H1 (cell line): Measurements from ENCODE around the gene PLEKHG5. TPM values are rescaled to one million over a fixed set of nuclear protein-coding genes. Genes with fewer than 3 reads are reported as not detected.
A peak's percentile ranks its signal among the peaks of the same experiment; 100 is the strongest.

ENCODE experiments used
- CTCF ChIA-PET: fragments of 300-600 bp; sonication (Branson Sonifier 250); formaldehyde crosslinking; loops from one replicate; lab custom pipeline; 2021; ENCODE audit not compliant: partially characterized antibody; lab: Charles Lee
- POLR2A ChIA-PET: fragments of 300-600 bp; sonication (Branson Sonifier 250); formaldehyde crosslinking; loops from one replicate; lab custom pipeline; 2021; ENCODE audit warnings: inconsistent platforms; ENCODE audit not compliant: partially characterized antibody; lab: Charles Lee
- DNase-seq, 2 experiments: peaks; one replicate each; pipeline versions ENCODE4 v3.0.0 to v3.0.0-alpha.2; 2010 to 2022; ENCODE audit warnings: low spot score in 2 of 2, low read depth in 1 of 2, mixed read lengths in 1 of 2
- FAIRE-seq: peaks from 2 replicates; lab custom pipeline; 2011; peaks lifted over from hg19 to GRCh38; lab: Jason Lieb, UNC
- H2AFZ ChIP-seq: 2 replicates; pipeline ENCODE4 v1.8.1; 2012; ENCODE audit warnings: low read length, inconsistent platforms
- H2AK5ac ChIP-seq: 2 replicates; pipeline ENCODE4 v1.6.1; 2013; ENCODE audit warnings: low read depth, low read length
- H2BK120ac ChIP-seq: replicated peaks from 2 replicates; pipeline ENCODE3; 2013; ENCODE audit warnings: low read depth, low read length, inconsistent platforms
- H2BK12ac ChIP-seq: 2 replicates; pipeline ENCODE4 v1.6.1; 2013; ENCODE audit warnings: low read depth, low read length
- H2BK15ac ChIP-seq: 2 replicates; pipeline ENCODE4 v1.6.1; 2013; ENCODE audit warnings: low read length
- H2BK20ac ChIP-seq: 2 replicates; pipeline ENCODE4 v1.6.1; 2013; ENCODE audit warnings: low read length
- H2BK5ac ChIP-seq: 2 replicates; pipeline ENCODE4 v1.6.1; 2013; ENCODE audit warnings: low read depth, low read length
- H3K14ac ChIP-seq: 2 replicates; pipeline ENCODE4 v1.6.1; 2013; ENCODE audit warnings: inconsistent platforms; ENCODE audit not compliant: insufficient read length
- H3K18ac ChIP-seq: 2 replicates; pipeline ENCODE4 v1.6.1; 2013; ENCODE audit warnings: low read length; ENCODE audit errors: extremely low read depth
- H3K23ac ChIP-seq: 2 replicates; pipeline ENCODE4 v1.6.1; 2013; ENCODE audit warnings: inconsistent platforms; ENCODE audit not compliant: insufficient read length
- H3K23me2 ChIP-seq: 2 replicates; pipeline ENCODE4 v1.6.1; 2013; ENCODE audit warnings: low read depth, low read length
- H3K27ac ChIP-seq: 2 replicates; pipeline ENCODE4 v1.6.1; 2011; ENCODE audit warnings: low read depth, low read length, inconsistent platforms
- H3K27me3 ChIP-seq, 4 experiments: replicated peaks in 1 of 4; 1 replicate in 1 of 4; 2 replicates in 3 of 4; pipeline versions ENCODE4 v1.6.1 to v1.8.1; 2011 to 2013; ENCODE audit warnings: low read length in 3 of 4, mild to moderate bottlenecking in 3 of 4, inconsistent platforms in 2 of 4, mixed read lengths in 2 of 4, moderate library complexity in 1 of 4; ENCODE audit not compliant: control insufficient read depth in 3 of 4, insufficient read depth in 3 of 4; ENCODE audit errors: extremely low read depth in 1 of 4
- H3K36me3 ChIP-seq, 4 experiments: 2 replicates each; pipeline versions ENCODE4 v1.6.1 to v1.8.1; 2011 to 2013; ENCODE audit warnings: mild to moderate bottlenecking in 4 of 4, low read length in 3 of 4, moderate library complexity in 2 of 4, control low read depth in 1 of 4, inconsistent platforms in 1 of 4; ENCODE audit not compliant: insufficient read depth in 4 of 4, control insufficient read depth in 2 of 4
- H3K4ac ChIP-seq: replicated peaks from 2 replicates; pipeline ENCODE3; 2013; ENCODE audit warnings: low read length, low read depth, mixed read lengths, inconsistent platforms; ENCODE audit not compliant: insufficient read length
- H3K4me1 ChIP-seq, 4 experiments: replicated peaks in 1 of 4; 1 replicate in 1 of 4; 2 replicates in 3 of 4; pipeline versions ENCODE4 v1.6.1 to v1.8.1; 2011 to 2013; ENCODE audit warnings: low read length in 3 of 4, inconsistent platforms in 2 of 4, mixed read lengths in 1 of 4; ENCODE audit not compliant: insufficient read depth in 4 of 4, control insufficient read depth in 3 of 4
- H3K4me2 ChIP-seq, 2 experiments: 2 replicates each; pipeline versions ENCODE4 v1.6.1 to v1.8.1; 2011 to 2013; ENCODE audit warnings: low read depth in 2 of 2, low read length in 2 of 2, control low read depth in 1 of 2, inconsistent platforms in 1 of 2, mild to moderate bottlenecking in 1 of 2; ENCODE audit not compliant: insufficient read depth in 1 of 2
- H3K4me3 ChIP-seq, 4 experiments: fragments of 200-600, 300-600 bp in 1 of 4; sonication (generic), shearing (Covaris generic), sonication (Bioruptor Twin) in 1 of 4; 2 replicates each; pipeline versions ENCODE4 v1.5.1 to v1.8.1; 2011 to 2016; ENCODE audit warnings: low read length in 4 of 4, low read depth in 3 of 4, control low read depth in 2 of 4, inconsistent platforms in 2 of 4, mild to moderate bottlenecking in 2 of 4, mixed read lengths in 1 of 4, moderate library complexity in 1 of 4; ENCODE audit not compliant: insufficient read depth in 2 of 4; ENCODE audit errors: extremely low read depth in 1 of 4
- H3K56ac ChIP-seq: replicated peaks from 2 replicates; pipeline ENCODE3; 2013; ENCODE audit warnings: low read depth, mild to moderate bottlenecking, mixed read lengths, low read length, inconsistent platforms; ENCODE audit not compliant: insufficient read length
- H3K79me1 ChIP-seq: 2 replicates; pipeline ENCODE4 v1.6.1; 2013; ENCODE audit warnings: low read depth, low read length, control low read depth
- H3K79me2 ChIP-seq, 2 experiments: 2 replicates each; pipeline versions ENCODE4 v1.6.1 to v1.8.1; 2012 to 2013; ENCODE audit warnings: low read length in 2 of 2, mild to moderate bottlenecking in 2 of 2, inconsistent platforms in 1 of 2; ENCODE audit not compliant: insufficient read depth in 2 of 2, control insufficient read depth in 1 of 2
- H3K9ac ChIP-seq, 4 experiments: replicated peaks in 1 of 4; 1 replicate in 1 of 4; 2 replicates in 3 of 4; pipeline versions ENCODE4 v1.6.1 to v1.8.1; 2011 to 2013; ENCODE audit warnings: low read depth in 3 of 4, low read length in 3 of 4, control low read depth in 2 of 4, mild to moderate bottlenecking in 2 of 4, moderate library complexity in 2 of 4, inconsistent platforms in 1 of 4; ENCODE audit errors: extremely low read depth in 1 of 4
- H3K9me3 ChIP-seq, 2 experiments: 2 replicates each; pipeline versions ENCODE4 v1.6.1 to v1.8.1; 2012 to 2013; ENCODE audit warnings: mild to moderate bottlenecking in 2 of 2, moderate library complexity in 2 of 2, control low read depth in 1 of 2, inconsistent platforms in 1 of 2, low read depth in 1 of 2, low read length in 1 of 2, mixed read lengths in 1 of 2; ENCODE audit not compliant: insufficient read depth in 2 of 2
- H4K20me1 ChIP-seq, 2 experiments: replicated peaks in 1 of 2; 2 replicates each; pipeline versions ENCODE3 to v1.8.1; 2011 to 2013; ENCODE audit warnings: inconsistent platforms in 2 of 2, low read length in 2 of 2, mild to moderate bottlenecking in 1 of 2; ENCODE audit not compliant: insufficient read depth in 2 of 2, control insufficient read depth in 1 of 2
- H4K5ac ChIP-seq: 2 replicates; pipeline ENCODE4 v1.6.1; 2013; ENCODE audit warnings: low read length, low read depth, mixed read lengths, inconsistent platforms; ENCODE audit not compliant: insufficient read length
- H4K8ac ChIP-seq: 2 replicates; pipeline ENCODE4 v1.8.0; 2013; ENCODE audit warnings: mild to moderate bottlenecking, moderate library complexity, low read length, inconsistent platforms; ENCODE audit not compliant: insufficient read depth; ENCODE audit errors: extremely low read depth
- H4K91ac ChIP-seq: replicated peaks from 2 replicates; pipeline ENCODE3; 2013; ENCODE audit warnings: low read length, mixed read lengths, inconsistent platforms; ENCODE audit not compliant: insufficient read length
- BACH1 ChIP-seq: IDR thresholded peaks from 2 replicates; pipeline ENCODE4 v1.6.1; 2012; ENCODE audit warnings: low read length, improper control_type of control experiment
- BRCA1 ChIP-seq: IDR thresholded peaks from 2 replicates; pipeline ENCODE4 v1.6.1; 2012; ENCODE audit warnings: low read depth, low read length, improper control_type of control experiment
- CBX5 ChIP-seq: fragments of 300-800, 300-1000 bp; sonication (generic); IDR thresholded peaks from 2 replicates; pipeline ENCODE4 v1.7.1; 2016; ENCODE audit warnings: antibody characterized with exemption, low read length, low read depth
- CHD2 ChIP-seq: IDR thresholded peaks from 2 replicates; pipeline ENCODE4 v1.6.1; 2012; ENCODE audit warnings: low read length, improper control_type of control experiment
- CREB1 ChIP-seq: IDR thresholded peaks from 2 replicates; pipeline ENCODE4 v1.6.1; 2012; ENCODE audit warnings: inconsistent platforms
- HDAC2 ChIP-seq, 2 experiments: fragments of 300-600 bp in 1 of 2; sonication (generic) in 1 of 2; IDR thresholded peaks; 2 replicates each; pipeline ENCODE4 v1.6.1; 2011 to 2012; ENCODE audit warnings: low read depth in 2 of 2, low read length in 2 of 2, mild to moderate bottlenecking in 2 of 2, moderate library complexity in 2 of 2, borderline replicate concordance in 1 of 2, inconsistent platforms in 1 of 2
- KDM1A ChIP-seq: fragments of 200-600, 300-600 bp; sonication (generic); IDR thresholded peaks from 2 replicates; pipeline ENCODE4 v1.7.1; 2016; ENCODE audit warnings: mild to moderate bottlenecking, low read length, borderline replicate concordance
- POLR2AphosphoS5 ChIP-seq: IDR thresholded peaks from 2 replicates; pipeline ENCODE4 v1.6.1; 2011; ENCODE audit warnings: low read depth, low read length
- RAD21 ChIP-seq, 2 experiments: IDR thresholded peaks in 1 of 2; conservative IDR thresholded peaks in 1 of 2; 2 replicates each; pipeline ENCODE4 v1.6.1; 2011; ENCODE audit warnings: low read depth in 2 of 2, low read length in 2 of 2, improper control_type of control experiment in 1 of 2, inconsistent platforms in 1 of 2, mild to moderate bottlenecking in 1 of 2, moderate library complexity in 1 of 2
- RBBP5 ChIP-seq: IDR thresholded peaks from 2 replicates; pipeline ENCODE4 v1.7.1; 2012; ENCODE audit warnings: low read depth, mild to moderate bottlenecking, inconsistent platforms, low read length, moderate library complexity, borderline replicate concordance
- SIN3A ChIP-seq, 2 experiments: IDR thresholded peaks in 1 of 2; conservative IDR thresholded peaks in 1 of 2; 2 replicates each; pipeline ENCODE4 v1.6.1; 2011 to 2012; ENCODE audit warnings: low read length in 2 of 2, improper control_type of control experiment in 1 of 2, low read depth in 1 of 2, mild to moderate bottlenecking in 1 of 2
- SUZ12 ChIP-seq: fragments of 200-600 bp; sonication (generic); IDR thresholded peaks from 2 replicates; pipeline ENCODE4 v1.6.1; 2012; ENCODE audit warnings: mild to moderate bottlenecking, inconsistent platforms, low read length, moderate library complexity, mixed read lengths
- TBP ChIP-seq: IDR thresholded peaks from 2 replicates; pipeline ENCODE4 v1.6.1; 2011; ENCODE audit warnings: low read depth, low read length, improper control_type of control experiment
- YY1 ChIP-seq: IDR thresholded peaks from 2 replicates; pipeline ENCODE4 v1.6.1; 2011; ENCODE audit warnings: low read depth, mild to moderate bottlenecking, low read length
- WGBS, 2 experiments: shearing (Covaris generic) in 1 of 2; methylation state at CpG; one replicate each; pipeline versions ENCODE4 v1.1.6 to v1.1.7; 2013 to 2015; ENCODE audit warnings: low lambda C conversion rate in 2 of 2, mixed read lengths in 2 of 2, inconsistent platforms in 1 of 2, low coverage in 1 of 2, missing lambda C conversion rate in 1 of 2; ENCODE audit not compliant: insufficient replicate concordance in 2 of 2, insufficient coverage in 1 of 2, insufficient read length in 1 of 2; ENCODE audit errors: extremely low coverage in 1 of 2, missing lambda C conversion rate in 1 of 2; 5-methylcytosine and 5-hydroxymethylcytosine counted together
- polyA plus RNA-seq, 7 experiments: library from polyadenylated mRNA; depleted of rRNA in 3 of 7; stranded (reverse) in 5 of 7; unstranded in 2 of 7; fragments of >200 nt in 5 of 7; fragments of 200-250 nt in 2 of 7; gene quantifications; 1 replicate in 5 of 7; 2 replicates in 1 of 7; 4 replicates in 1 of 7; pipeline versions ENCODE4 v1.2.1 to v1.2.3, GENCODE V29; 2011 to 2013; ENCODE audit warnings: missing spikeins in 2 of 7, mixed read lengths in 2 of 7
- total RNA-seq: library from RNA; stranded (reverse); fragmentation: NEBNext Ultra II Directional; extraction: Animal tissue kit (Norgen Biotek cat#: 25700); gene quantifications from 2 replicates; pipeline ENCODE4 v1.2.1, GENCODE V29; 2021

PLEKHG5 gene
- total and polyA plus RNA-seq, 2 of the 8 experiments (the other 6 are each of a cell fraction or from before 2014, with no cell fraction given): 10.4 to 13.8 TPM

- Histone ChIP-seq H3K79me2 (no peaks in the 10 kb centered on the region), H2BK20ac (no peak overlapping the region), H2BK12ac (no peak overlapping the region), H2AFZ (no peak overlapping the region), H3K9ac (no peak overlapping the region), H3K4me1 (peaks cover 0 to 17% (median 14%) of the 10 kb centered on the region in 4 experiments; a peak in 5 of 7 replicates), H4K20me1 (no peaks in the 10 kb centered on the region), H3K18ac (no peak overlapping the region), H3K9me3 (no peaks in the 10 kb centered on the region), H3K14ac (no peak overlapping the region), H4K5ac (no peak overlapping the region), H3K79me1 (no peaks in the 10 kb centered on the region), H3K36me3 (peaks cover 0 to 6% (median 3%) of the 10 kb centered on the region in 4 experiments; a peak in 1 of 8 replicates), H3K4me3 (no peak overlapping the region), H3K27me3 (peaks cover 0 to 13% (median 4%) of the 10 kb centered on the region in 4 experiments; a peak in 3 of 7 replicates), H3K4ac (no peak overlapping the region), H4K8ac (peak overlapping the region; percentile 73), H3K23me2 (no peaks in the 10 kb centered on the region; the same call in 1 of the 2 replicates), H3K56ac (no peak overlapping the region), H2AK5ac (no peak overlapping the region), H3K4me2 (no peak overlapping the region), H2BK120ac (no peak overlapping the region), H3K27ac (no peak overlapping the region), H2BK5ac (no peak overlapping the region), H3K23ac (no peak overlapping the region), H4K91ac (no peak overlapping the region), H2BK15ac (no peak overlapping the region)
- DNase-seq (no peak), FAIRE-seq (no peak)
- WGBS, 2 experiments: 94% methylated on average over 40 of the region's 40 CpGs; no CpG with 5 or more reads in 1 of the 2 experiments
- ChIA-PET CTCF (interaction anchor here (1.0 to 6.1 kb wide), 7 partner anchors 8 to 70 kb away, joined by 3 to 31 read pairs (median 7); no protein-coding TSS in a partner anchor), POLR2A (interaction anchor here (1.2 to 2.8 kb wide), 5 partner anchors 9 to 155 kb away, joined by 3 to 13 read pairs (median 7); no protein-coding TSS in a partner anchor)
- no peak for TF ChIP-seq SUZ12
- TF ChIP-seq SIN3A (conservative IDR thresholded peaks at IDR 0.05 in 1 of 2, IDR thresholded peaks at IDR 0.05 in 1 of 2; ENCODE audit: low read depth in 1 of 2, low read length in 2 of 2): no peak
- no peak for TF ChIP-seq HDAC2 (IDR thresholded peaks at IDR 0.05; ENCODE audit: borderline replicate concordance in 1 of 2, low read depth in 2 of 2, low read length in 2 of 2)
- no peak for TF ChIP-seq YY1
- TF ChIP-seq BRCA1: no peak
- TF ChIP-seq CREB1: no peak
- TF ChIP-seq BACH1: no peak
- TF ChIP-seq CBX5: no peak
- TF ChIP-seq TBP: no peak
- TF ChIP-seq KDM1A: no peak
- no peak for TF ChIP-seq RBBP5
- TF ChIP-seq CHD2: no peak
- TF ChIP-seq POLR2AphosphoS5: no peak
- no peak for TF ChIP-seq RAD21 (IDR thresholded peaks at IDR 0.05 in 1 of 2, conservative IDR thresholded peaks at IDR 0.05 in 1 of 2; ENCODE audit: low read depth in 2 of 2, low read length in 2 of 2)
These were observed 30.4 kb downstream of the PLEKHG5 start for GRCh38 chr1:6461051-6461530.
